Liver (tissue), 3 donors: ENCODE measurements around the gene TMEM269.

ENCODE experiments used
- ATF3 ChIP-seq: IDR thresholded peaks from 2 replicates; pipeline ENCODE4 v1.6.1; 2016; ENCODE audit warnings: antibody characterized with exemption
- CTCF ChIP-seq: fragments of 150-350 bp; IDR thresholded peaks from 2 replicates; pipeline ENCODE4 v1.5.1; 2017; ENCODE audit warnings: improper control_type of control experiment, low read depth, low read length; ENCODE audit not compliant: missing input control
- EGR1 ChIP-seq, 2 donors: IDR thresholded peaks; 2 replicates each; pipeline ENCODE4 v1.6.1; 2016 to 2018; ENCODE audit warnings: antibody characterized with exemption in 2 of 2, low read depth in 2 of 2
- FOXA1 ChIP-seq: IDR thresholded peaks from 2 replicates; pipeline ENCODE4 v1.6.1; 2016; ENCODE audit warnings: antibody characterized with exemption
- GABPA ChIP-seq, 2 donors: IDR thresholded peaks in 1 of 2; conservative IDR thresholded peaks in 1 of 2; 2 replicates each; pipeline ENCODE4 v1.6.1; 2016; ENCODE audit warnings: antibody characterized with exemption in 2 of 2, mild to moderate bottlenecking in 1 of 2, moderate library complexity in 1 of 2
- MAX ChIP-seq: IDR thresholded peaks from 2 replicates; pipeline ENCODE4 v1.6.1; 2016; ENCODE audit warnings: antibody characterized with exemption
- RAD21 ChIP-seq, 2 donors: IDR thresholded peaks; 2 replicates each; pipeline ENCODE4 v1.6.1; 2016; ENCODE audit warnings: antibody characterized with exemption in 2 of 2, mild to moderate bottlenecking in 2 of 2
- REST ChIP-seq: IDR thresholded peaks from 2 replicates; pipeline ENCODE4 v1.6.1; 2016; ENCODE audit warnings: antibody characterized with exemption, mild to moderate bottlenecking
- SP1 ChIP-seq: IDR thresholded peaks from 2 replicates; pipeline ENCODE4 v1.6.1; 2018; ENCODE audit warnings: antibody characterized with exemption, mild to moderate bottlenecking
- TAF1 ChIP-seq: conservative IDR thresholded peaks from 2 replicates; pipeline ENCODE4 v1.6.1; 2016; ENCODE audit warnings: antibody characterized with exemption, mild to moderate bottlenecking
- YY1 ChIP-seq: IDR thresholded peaks from 2 replicates; pipeline ENCODE4 v1.6.1; 2016; ENCODE audit warnings: antibody characterized with exemption, mild to moderate bottlenecking
- donor health status: healthy.
- donor health status: healthy.

- TF ChIP-seq TAF1 (no peak), CTCF (no peak), GABPA (IDR thresholded peaks at IDR 0.05 in 1 of 2, conservative IDR thresholded peaks at IDR 0.05 in 1 of 2) (no peak), YY1 (no peak), MAX (no peak), FOXA1 (no peak), EGR1 (IDR thresholded peaks at IDR 0.05; ENCODE audit: low read depth in 2 of 2) (no peak), ATF3 (no peak), REST (no peak), RAD21 (IDR thresholded peaks at IDR 0.05) (no peak), SP1 (no peak)
Measured at GRCh38 chr1:42740851-42741580, 43.8 kb upstream of the TMEM269 start.
